ENCODE results near the gene TMEM255A. TPM values are rescaled to one million over a fixed set of nuclear protein-coding genes. Genes with fewer than 3 reads are reported as not detected.

The TMEM255A gene
- total and polyA plus RNA-seq, 2 of the 4 experiments (the other 2 are of a cell fraction) = 0.03 TPM; not detected in 1

DNA sequence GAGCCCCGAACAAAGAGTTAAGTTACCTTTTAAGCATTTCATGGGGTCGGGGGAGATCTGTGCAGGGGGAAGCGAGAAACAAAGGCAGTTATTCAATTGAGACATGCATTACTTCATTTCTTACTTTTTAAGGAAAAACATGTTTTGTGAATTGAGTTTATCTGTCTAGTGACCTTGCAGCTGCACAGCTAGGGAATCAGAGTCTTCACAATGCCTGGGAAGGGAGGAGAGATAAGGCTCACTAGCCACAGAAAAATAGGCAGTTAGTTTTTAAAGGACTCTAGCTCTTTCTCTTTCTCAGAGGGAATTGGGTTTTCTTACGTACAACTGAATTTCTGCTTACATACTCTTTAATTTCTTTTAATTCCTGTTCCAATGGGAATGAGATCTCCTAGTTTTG is 86.9 kb downstream of the TMEM255A start:
- no peak overlapping the region for H2BK120ac ChIP-seq (ENCODE audit: low read depth, low read length)
- H3K9me1 ChIP-seq (ENCODE audit: insufficient read depth, low read length) = no peaks in the 10 kb centered on the region
- H3K4me3 ChIP-seq (ENCODE audit: insufficient read depth, low read depth, low read length) = no peak overlapping the region
- H3K27me3 ChIP-seq (ENCODE audit: control insufficient read depth, insufficient read depth, low read length) = no peaks in the 10 kb centered on the region; the same call in 1 of the 2 replicates
- ATAC-seq (ENCODE audit: low read depth) (no peak), DNase-seq (no peak)
- no peaks in the 10 kb centered on the region for H4K20me1 ChIP-seq (ENCODE audit: insufficient read depth, low read length)
- H2BK20ac ChIP-seq (ENCODE audit: low read depth, low read length) = no peak overlapping the region
- no peak overlapping the region for H2BK5ac ChIP-seq (ENCODE audit: low read depth, low read length, poor library complexity, severe bottlenecking)
- H3K4ac ChIP-seq (ENCODE audit: low read depth, low read length) = no peak overlapping the region
- no peak overlapping the region for H3K4me2 ChIP-seq (ENCODE audit: low read depth, low read length)
- H3K14ac ChIP-seq (replicated peaks; ENCODE audit: low read depth, low read length) = no peak overlapping the region
- H2AFZ ChIP-seq (replicated peaks; ENCODE audit: low read length, poor library complexity) = no peak overlapping the region
- H3K23ac ChIP-seq (ENCODE audit: low read depth, low read length) = no peak overlapping the region
- no peak overlapping the region for H3K56ac ChIP-seq (ENCODE audit: extremely low read depth, insufficient read depth, low read length)
- no peak overlapping the region for H3K9ac ChIP-seq (ENCODE audit: low read depth, low read length)
- dilution Hi-C loops (cut with HindIII; ENCODE audit: low sequenced_read_pairs, unreplicated experiment) (no loop called here), in situ Hi-C loops (cut with MboI; ENCODE audit: low sequenced_read_pairs) (no loop called here), intact Hi-C loops (cut with micrococcal nuclease) (no loop called here)
- TF ChIP-seq CEBPB (IDR thresholded peaks at IDR 0.05; ENCODE audit: low read depth, low read length) (no peak), MAFK (IDR thresholded peaks at IDR 0.05; ENCODE audit: low read depth, low read length) (no peak), FOS (IDR thresholded peaks at IDR 0.05; ENCODE audit: low read depth, low read length) (no peak), NFE2L2 (IDR thresholded peaks at IDR 0.05; ENCODE audit: low read depth, low read length) (no peak), BHLHE40 (IDR thresholded peaks at IDR 0.05; ENCODE audit: low read depth, low read length) (no peak), MXI1 (IDR thresholded peaks at IDR 0.05; ENCODE audit: borderline replicate concordance, low read depth, low read length) (no peak), RCOR1 (IDR thresholded peaks at IDR 0.05; ENCODE audit: insufficient replicate concordance, low read length) (no peak), MAZ (IDR thresholded peaks at IDR 0.05; ENCODE audit: borderline replicate concordance, low read depth, low read length) (no peak), ELK1 (IDR thresholded peaks at IDR 0.05; ENCODE audit: borderline replicate concordance, low read depth, low read length) (no peak), POLR2A (IDR thresholded peaks at IDR 0.05; ENCODE audit: low read depth, low read length) (no peak), SMC3 (IDR thresholded peaks at IDR 0.05; ENCODE audit: low read depth, low read length) (no peak), CHD1 (IDR thresholded peaks at IDR 0.05; ENCODE audit: low read depth, low read length) (no peak), RAD21 (IDR thresholded peaks at IDR 0.05; ENCODE audit: low read length) (no peak)
- TF ChIP-seq, protein P1, sequence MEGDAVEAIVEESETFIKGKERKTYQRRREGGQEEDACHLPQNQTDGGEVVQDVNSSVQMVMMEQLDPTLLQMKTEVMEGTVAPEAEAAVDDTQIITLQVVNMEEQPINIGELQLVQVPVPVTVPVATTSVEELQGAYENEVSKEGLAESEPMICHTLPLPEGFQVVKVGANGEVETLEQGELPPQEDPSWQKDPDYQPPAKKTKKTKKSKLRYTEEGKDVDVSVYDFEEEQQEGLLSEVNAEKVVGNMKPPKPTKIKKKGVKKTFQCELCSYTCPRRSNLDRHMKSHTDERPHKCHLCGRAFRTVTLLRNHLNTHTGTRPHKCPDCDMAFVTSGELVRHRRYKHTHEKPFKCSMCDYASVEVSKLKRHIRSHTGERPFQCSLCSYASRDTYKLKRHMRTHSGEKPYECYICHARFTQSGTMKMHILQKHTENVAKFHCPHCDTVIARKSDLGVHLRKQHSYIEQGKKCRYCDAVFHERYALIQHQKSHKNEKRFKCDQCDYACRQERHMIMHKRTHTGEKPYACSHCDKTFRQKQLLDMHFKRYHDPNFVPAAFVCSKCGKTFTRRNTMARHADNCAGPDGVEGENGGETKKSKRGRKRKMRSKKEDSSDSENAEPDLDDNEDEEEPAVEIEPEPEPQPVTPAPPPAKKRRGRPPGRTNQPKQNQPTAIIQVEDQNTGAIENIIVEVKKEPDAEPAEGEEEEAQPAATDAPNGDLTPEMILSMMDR (conservative IDR thresholded peaks at IDR 0.05; ENCODE audit: low read depth, low read length) = no peak
- TF ChIP-seq, protein P2, sequence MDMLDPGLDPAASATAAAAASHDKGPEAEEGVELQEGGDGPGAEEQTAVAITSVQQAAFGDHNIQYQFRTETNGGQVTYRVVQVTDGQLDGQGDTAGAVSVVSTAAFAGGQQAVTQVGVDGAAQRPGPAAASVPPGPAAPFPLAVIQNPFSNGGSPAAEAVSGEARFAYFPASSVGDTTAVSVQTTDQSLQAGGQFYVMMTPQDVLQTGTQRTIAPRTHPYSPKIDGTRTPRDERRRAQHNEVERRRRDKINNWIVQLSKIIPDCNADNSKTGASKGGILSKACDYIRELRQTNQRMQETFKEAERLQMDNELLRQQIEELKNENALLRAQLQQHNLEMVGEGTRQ (IDR thresholded peaks at IDR 0.05; ENCODE audit: low read depth, low read length) = no peak
- ChIA-PET CTCF (no interaction called here), POLR2A (ENCODE audit: unreplicated experiment) (no interaction called here)
- WGBS, 2 experiments (ENCODE audit: extremely low coverage in 2 of 2, insufficient read length in 1 of 2) = no CpG with 5 or more reads among the region's 4 CpGs
- H3K9me3 ChIP-seq (ENCODE audit: control insufficient read depth, insufficient read depth, low read length) = no peaks in the 10 kb centered on the region
- no peaks in the 10 kb centered on the region for H3K79me1 ChIP-seq (ENCODE audit: low read depth in 1 of 2, low read length in 2 of 2)
- H3K27ac ChIP-seq (ENCODE audit: insufficient read depth, low read length) = no peak overlapping the region
- no peaks in the 10 kb centered on the region for H3K4me1 ChIP-seq (ENCODE audit: control insufficient read depth, insufficient read depth, low read length)
- H3K36me3 ChIP-seq (ENCODE audit: control insufficient read depth, insufficient read depth, low read length) = no peaks in the 10 kb centered on the region
- no peak overlapping the region for H2BK15ac ChIP-seq (ENCODE audit: low read depth, low read length)
- no peak overlapping the region for H2AK9ac ChIP-seq (replicated peaks; ENCODE audit: low read depth, low read length, poor library complexity)
- no peak overlapping the region for H2AK5ac ChIP-seq (ENCODE audit: low read depth, low read length)
- no peak overlapping the region for H4K91ac ChIP-seq (ENCODE audit: insufficient read depth, low read depth, low read length)
- H4K8ac ChIP-seq (ENCODE audit: low read depth in 2 of 2, low read length in 2 of 2) = no peak overlapping the region
- no TSS peak for BruUV-seq (replicated peaks)
- H4K5ac ChIP-seq (ENCODE audit: low read depth, low read length) = no peak overlapping the region
- H3K18ac ChIP-seq (ENCODE audit: low read depth, low read length) = no peak overlapping the region
